Heart right ventricle (tissue), 16 donors: Measurements from ENCODE around the gene CXCL11. TPM values are rescaled to one million over a fixed set of nuclear protein-coding genes. Genes with fewer than 3 reads are reported as not detected.

Experiments used
- ATAC-seq, 8 donors: fragments of 200-7000 bp; cut with Tn5 transposase; one replicate each; pipeline ENCODE4 v1.9.1; 2020; ENCODE audit warnings: mild to moderate bottlenecking in 8 of 8, moderate library complexity in 8 of 8, moderate number of reproducible peaks in 1 of 8
- DNase-seq, 2 donors: peaks; one replicate each; pipeline ENCODE4 v3.0.0-alpha.2; 2020
- H3K27ac ChIP-seq, 10 donors: fragments of 200-600 bp; sonication (generic) in 2 of 10; one replicate each; pipeline versions ENCODE4 v1.5.0 to v1.8.0; 2020 to 2022; ENCODE audit warnings: mild to moderate bottlenecking in 3 of 10
- H3K27me3 ChIP-seq, 7 donors: fragments of 200-600 bp; one replicate each; pipeline ENCODE4 v1.8.0; 2021 to 2022; ENCODE audit warnings: mild to moderate bottlenecking in 2 of 7
- H3K36me3 ChIP-seq, 9 donors: fragments of 200-600 bp; sonication (generic) in 1 of 9; one replicate each; pipeline versions ENCODE4 v1.5.0 to v1.8.0; 2020 to 2022; ENCODE audit warnings: mild to moderate bottlenecking in 2 of 9
- H3K4me1 ChIP-seq, 9 donors: fragments of 200-600 bp; sonication (generic) in 1 of 9; one replicate each; pipeline versions ENCODE4 v1.5.0 to v1.8.0; 2020 to 2022; ENCODE audit warnings: mild to moderate bottlenecking in 4 of 9
- H3K4me3 ChIP-seq, 10 donors: fragments of 200-600 bp; sonication (generic) in 2 of 10; one replicate each; pipeline versions ENCODE4 v1.5.0 to v1.8.0; 2020 to 2022; ENCODE audit warnings: mild to moderate bottlenecking in 7 of 10, moderate library complexity in 2 of 10
- H3K9me3 ChIP-seq, 11 donors: fragments of 200-600 bp in 10 of 11; sonication (generic) in 2 of 11; one replicate each; pipeline versions ENCODE4 v1.5.0 to v1.8.0; 2013 to 2022; ENCODE audit warnings: mild to moderate bottlenecking in 2 of 11, control low read depth in 1 of 11, moderate library complexity in 1 of 11
- WGBS, 2 donors: extraction: QIAGEN DNeasy Blood & Tissue Kit; methylation state at CpG; one replicate each; pipeline ENCODE4 v1.1.7; 2013; ENCODE audit warnings: inconsistent platforms in 1 of 2; 5-methylcytosine and 5-hydroxymethylcytosine counted together
- intact Hi-C, 10 donors: fragments of 100-400 bp; cut with DNase I; formaldehyde crosslinking; loops; one replicate each; pipeline versions ENCODE4 v1.11.1 to v1.14.2; 2022
- polyA plus RNA-seq, 2 donors: library from polyadenylated mRNA; stranded (reverse); fragments of 200-250 nt; gene quantifications; one replicate each; pipeline ENCODE4 v1.2.3, GENCODE V29; 2013
- total RNA-seq, 10 donors: library from RNA; stranded (reverse); fragmentation: NEBNext Ultra II Directional in 3 of 10; extraction: Animal tissue kit (Norgen Biotek cat#: 25700) in 3 of 10; gene quantifications; one replicate each; pipeline versions ENCODE4 v1.2.1 to v1.2.4, GENCODE V29; 2021 to 2023
- TF ChIP-seq, protein P1 (sequence below), 9 donors: fragments of 200-600 bp; sonication (generic) in 2 of 9; IDR thresholded peaks; one replicate each; pipeline versions ENCODE4 v1.5.0 to v1.8.0; 2021 to 2022; ENCODE audit warnings: antibody characterized with exemption in 9 of 9, mild to moderate bottlenecking in 5 of 9, moderate library complexity in 1 of 9
- donor health status: Arrhythmogenic right ventricular cardiomyopathy.
- donor health status: ischemic (EF 13 %, LVEDD 7.1; RV severe dilation, severe dysfunction).
- donor health status: healthy with polysubstance abuse.
- donor health status: DM: no; HTN: yes; CAD: no.
- donor health status: DM: no; HTN: no; CAD: no.
- donor health status: ischemic (EF 25% LVEDD 6.9; RV normal size, moderate dysfunction).
- donor health status: ischemic (EF 25% LVEDD 5.7; RV mildly dilated, moderate dysfunction).
- donor health status: healthy.
- donor health status: DM: yes; HTN: yes; CAD: no.
- donor health status: Ischemic cardiomyopathy.
- donor health status: ischemic (EF 35%, LVEDD 5.7; RV mildly dilated, moderate dysfunction).
- donor health status: nonischemic (EF 11% LVEDD 7.7; RV severe dilation, severe dysfunction).
- donor health status: DM: yes; HTN: yes; CAD: no.
- donor health status: PGD.
- donor health status: ischemic (EF 29% LVEDD 5.4; RV normal size, mild dysfunction).
- donor health status: nonischemic (EF 23%, LVEDD 6.1; RV moderate dilation, normal function).

CXCL11 gene
- total and polyA plus RNA-seq, 12 donors, result 0.07 to 61.0 (median 0.34) TPM; not detected in 6

GRCh38 chr4:76024065-76024464 is 11.8 kb downstream of the CXCL11 start:
- 81 to 89% methylated on average over 4 of the region's 4 CpGs for WGBS, 2 donors
- ATAC-seq, result no peak

DNA sequence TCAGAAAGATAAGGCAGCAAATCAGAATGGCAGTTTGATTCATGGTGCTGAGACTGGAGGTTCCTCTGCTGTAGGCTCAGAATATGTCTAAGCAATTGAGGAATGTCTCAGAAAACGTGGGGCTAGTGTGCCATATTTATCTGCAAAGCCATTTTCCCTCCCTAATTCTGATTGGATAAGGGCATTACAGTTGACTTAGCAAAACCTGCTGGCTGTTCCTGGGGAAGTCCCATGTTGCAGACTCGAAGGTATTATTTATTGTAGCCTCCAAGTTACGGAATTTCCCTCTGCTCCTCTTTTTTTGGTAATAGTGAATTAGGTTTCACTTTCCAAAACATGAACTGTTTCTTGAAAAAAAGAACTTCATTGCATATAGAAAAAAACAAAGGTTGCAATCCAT is 12.5 kb downstream of the CXCL11 start, which contains the start of gene CXCL10:
TSS of gene CXCL10 (minus strand) at position 109 of the 400 bp plus-strand sequence. CDS start at position 43, 66 bp downstream.
- intact Hi-C loops, result no loop called here

More at GRCh38 chr4:76024065-76024464, 11.8 kb downstream of the CXCL11 start:
- DNase-seq, result no peak
- intact Hi-C loops, result no loop called here
- Histone ChIP-seq H3K27ac (no peak overlapping the region), H3K36me3 (no peaks in the 10 kb centered on the region), H3K9me3 (no peaks in the 10 kb centered on the region), H3K4me3 (no peak overlapping the region), H3K27me3 (no peaks in the 10 kb centered on the region), H3K4me1 (peaks cover 0 to 33% (median 0%) of the 10 kb centered on the region in 9 donors)
- TF ChIP-seq, protein P1, sequence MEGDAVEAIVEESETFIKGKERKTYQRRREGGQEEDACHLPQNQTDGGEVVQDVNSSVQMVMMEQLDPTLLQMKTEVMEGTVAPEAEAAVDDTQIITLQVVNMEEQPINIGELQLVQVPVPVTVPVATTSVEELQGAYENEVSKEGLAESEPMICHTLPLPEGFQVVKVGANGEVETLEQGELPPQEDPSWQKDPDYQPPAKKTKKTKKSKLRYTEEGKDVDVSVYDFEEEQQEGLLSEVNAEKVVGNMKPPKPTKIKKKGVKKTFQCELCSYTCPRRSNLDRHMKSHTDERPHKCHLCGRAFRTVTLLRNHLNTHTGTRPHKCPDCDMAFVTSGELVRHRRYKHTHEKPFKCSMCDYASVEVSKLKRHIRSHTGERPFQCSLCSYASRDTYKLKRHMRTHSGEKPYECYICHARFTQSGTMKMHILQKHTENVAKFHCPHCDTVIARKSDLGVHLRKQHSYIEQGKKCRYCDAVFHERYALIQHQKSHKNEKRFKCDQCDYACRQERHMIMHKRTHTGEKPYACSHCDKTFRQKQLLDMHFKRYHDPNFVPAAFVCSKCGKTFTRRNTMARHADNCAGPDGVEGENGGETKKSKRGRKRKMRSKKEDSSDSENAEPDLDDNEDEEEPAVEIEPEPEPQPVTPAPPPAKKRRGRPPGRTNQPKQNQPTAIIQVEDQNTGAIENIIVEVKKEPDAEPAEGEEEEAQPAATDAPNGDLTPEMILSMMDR (IDR thresholded peaks at IDR 0.05), result no peak

DNA sequence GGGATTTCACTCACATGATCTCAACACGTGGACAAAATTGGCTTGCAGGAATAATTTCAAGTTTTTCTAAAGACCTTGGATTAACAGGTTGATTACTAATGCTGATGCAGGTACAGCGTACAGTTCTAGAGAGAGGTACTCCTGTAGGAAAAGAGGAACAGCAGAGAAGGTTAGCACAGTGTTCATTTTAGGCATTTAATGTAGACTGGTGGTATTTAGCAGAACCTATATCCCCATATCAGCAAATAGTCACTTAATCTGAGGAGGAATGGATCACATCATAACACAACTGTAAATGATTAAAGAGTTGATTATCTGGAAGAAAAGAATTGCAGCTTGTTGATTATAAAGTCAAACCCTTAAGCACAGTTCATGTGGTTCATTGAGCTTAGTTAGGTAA is 13.2 kb downstream of the CXCL11 start:
- peaks cover 0 to 22% (median 0%) of the 10 kb centered on the region in 9 donors for H3K4me1 ChIP-seq
- peak overlapping the region in 1 of 10 donors; percentile 6 for H3K4me3 ChIP-seq
- intact Hi-C loops, result no loop called here
- ATAC-seq (no peak), DNase-seq (no peak)
- H3K36me3 ChIP-seq, result no peaks in the 10 kb centered on the region
- H3K27ac ChIP-seq, result peak overlapping the region in 1 of 10 donors; percentile 15
- H3K9me3 ChIP-seq, result no peaks in the 10 kb centered on the region
- H3K27me3 ChIP-seq, result no peaks in the 10 kb centered on the region
- TF ChIP-seq, protein P1 (IDR thresholded peaks at IDR 0.05), result no peak
- 84 to 86% methylated on average over 2 of the region's 2 CpGs for whole genome bisulfite sequencing, 2 donors

More for the DNA sequence above, 12.5 kb downstream of the CXCL11 start, which contains the start of gene CXCL10:
- DNase-seq, result no peak
- H3K36me3 ChIP-seq, result no peaks in the 10 kb centered on the region
- H3K27ac ChIP-seq, result peak within 1 kb of the TSS in 1 of 10 donors; percentile 15
- H3K4me3 ChIP-seq, result peak within 1 kb of the TSS in 1 of 10 donors; percentile 6
- H3K27me3 ChIP-seq, result no peaks in the 10 kb centered on the region
- H3K4me1 ChIP-seq, result peaks cover 0 to 27% (median 0%) of the 10 kb centered on the region in 9 donors
- 27 to 41% methylated on average over 3 of the region's 3 CpGs for WGBS, 2 donors
- ATAC-seq, result no peak
- no peaks in the 10 kb centered on the region for H3K9me3 ChIP-seq
- TF ChIP-seq, protein P1 (IDR thresholded peaks at IDR 0.05), result no peak

DNA sequence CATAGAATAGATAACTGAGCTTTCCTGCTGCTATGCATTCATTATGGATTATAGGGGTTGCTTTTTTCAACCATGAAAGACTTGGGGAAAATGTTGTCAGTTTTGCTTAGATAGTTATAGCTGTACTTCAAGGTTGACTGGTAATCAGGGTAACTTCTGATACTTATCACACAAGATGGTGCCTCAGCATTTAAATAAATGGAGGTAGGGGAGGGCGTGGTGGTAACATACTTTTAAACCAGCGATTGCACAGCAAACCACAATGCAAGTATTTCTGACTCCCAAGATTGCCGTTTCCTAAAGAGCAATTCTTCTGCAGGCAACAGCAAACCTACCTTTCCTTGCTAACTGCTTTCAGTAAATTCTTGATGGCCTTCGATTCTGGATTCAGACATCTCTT is 13.8 kb downstream of the CXCL11 start:
- no peaks in the 10 kb centered on the region for H3K36me3 ChIP-seq
- peaks cover 0 to 22% (median 0%) of the 10 kb centered on the region in 9 donors for H3K4me1 ChIP-seq
- H3K27me3 ChIP-seq, result no peaks in the 10 kb centered on the region
- intact Hi-C loops, result no loop called here
- ATAC-seq, result no peak
- peak overlapping the region in 1 of 10 donors; percentile 6 for H3K4me3 ChIP-seq
- no peak overlapping the region for H3K27ac ChIP-seq
- 88 to 92% methylated on average over 4 of the region's 4 CpGs for WGBS, 2 donors
- TF ChIP-seq, protein P1 (IDR thresholded peaks at IDR 0.05), result no peak
- no peaks in the 10 kb centered on the region for H3K9me3 ChIP-seq
- no peak for DNase-seq
